AG04449 (cell line): ENCODE measurements around the gene ANKRD9.
"Not testable (repeated sequence)": the region's sequence is repeated elsewhere in the genome, so short reads cannot be mapped to it uniquely, and the experiment has no call there.

ENCODE experiments used
- CTCF ChIA-PET: fragments of 350-600 bp; formaldehyde crosslinking; extraction: SDS; loops from one replicate; lab custom pipeline; 2021; ENCODE audit warnings: antibody characterized with exemption; lab: Yijun Ruan, JAX
- POLR2A ChIA-PET: fragments of 400-600, 350-600 bp; formaldehyde crosslinking; extraction: SDS; loops from one replicate; lab custom pipeline; 2020; ENCODE audit warnings: antibody characterized with exemption, inconsistent platforms; lab: Yijun Ruan, JAX
- DNase-seq: peaks from one replicate; pipeline ENCODE4 v3.0.0-alpha.2; 2010; ENCODE audit warnings: low read depth, low spot score
- H3K4me3 ChIP-seq: 2 replicates; pipeline ENCODE4 v1.5.1; 2011; ENCODE audit warnings: low read depth, mild to moderate bottlenecking, control low read depth, low read length
- CTCF ChIP-seq: IDR thresholded peaks from one replicate; pipeline ENCODE4 v1.5.1; 2011; ENCODE audit warnings: mild to moderate bottlenecking, moderate library complexity, low read length, control low read depth, inconsistent platforms; ENCODE audit not compliant: insufficient read depth; ENCODE audit errors: missing control alignments

The ANKRD9 gene

GRCh38 chr14:102541771-102542170 is 32.2 kb upstream of the ANKRD9 start:
- no peak overlapping the region for H3K4me3 ChIP-seq
- POLR2A ChIA-PET = no interaction called here
- no peak for TF ChIP-seq CTCF
- DNase-seq = no peak
- CTCF ChIA-PET = interaction anchor here (0.8 to 1.0 kb wide), 2 partner anchors 18 to 27 kb away, joined by 3 read pairs; no protein-coding TSS in a partner anchor

- H3K4me3 ChIP-seq, POLR2A ChIA-PET, DNase-seq: not testable (repeated sequence)
- CTCF ChIA-PET = interaction anchor here (1.0 to 4.6 kb wide), 2 partner anchors 17 to 26 kb away, joined by 3 to 33 read pairs; no protein-coding TSS in a partner anchor
Measured at GRCh38 chr14:102541029-102541491, 31.5 kb upstream of the ANKRD9 start.

GRCh38 chr14:102540315-102541028 is 30.9 kb upstream of the ANKRD9 start:
- POLR2A ChIA-PET = no interaction called here
- no peak for TF ChIP-seq CTCF
- CTCF ChIA-PET = interaction anchor here (4.6 kb wide), 1 partner anchor 16 kb away, joined by 33 read pairs; no protein-coding TSS in a partner anchor
- no peak overlapping the region for H3K4me3 ChIP-seq
- DNase-seq = no peak

GRCh38 chr14:102539544-102540314 is 30.2 kb upstream of the ANKRD9 start:
- CTCF ChIA-PET = interaction anchor here (4.6 kb wide), 1 partner anchor 15 kb away, joined by 33 read pairs; no protein-coding TSS in a partner anchor
- DNase-seq = no peak

GRCh38 chr14:102538602-102539543 is 29.3 kb upstream of the ANKRD9 start:
- CTCF ChIA-PET = interaction anchor here (0.9 to 4.6 kb wide), 3 partner anchors 14 to 101 kb away, joined by 3 to 33 read pairs (median 4); no protein-coding TSS in a partner anchor
- no peak overlapping the region for H3K4me3 ChIP-seq
- DNase-seq = no peak
- POLR2A ChIA-PET = no interaction called here
- no peak for TF ChIP-seq CTCF

More at GRCh38 chr14:102539544-102540314, 30.2 kb upstream of the ANKRD9 start:
- no peak for TF ChIP-seq CTCF
- no peak overlapping the region for H3K4me3 ChIP-seq
- POLR2A ChIA-PET = no interaction called here
